Measurements from ENCODE around the gene CCDC69.

CCDC69 gene

GRCh38 chr5:151138114-151138513, 85.8 kb downstream of the CCDC69 start:
- DNase-seq: no peak

DNA sequence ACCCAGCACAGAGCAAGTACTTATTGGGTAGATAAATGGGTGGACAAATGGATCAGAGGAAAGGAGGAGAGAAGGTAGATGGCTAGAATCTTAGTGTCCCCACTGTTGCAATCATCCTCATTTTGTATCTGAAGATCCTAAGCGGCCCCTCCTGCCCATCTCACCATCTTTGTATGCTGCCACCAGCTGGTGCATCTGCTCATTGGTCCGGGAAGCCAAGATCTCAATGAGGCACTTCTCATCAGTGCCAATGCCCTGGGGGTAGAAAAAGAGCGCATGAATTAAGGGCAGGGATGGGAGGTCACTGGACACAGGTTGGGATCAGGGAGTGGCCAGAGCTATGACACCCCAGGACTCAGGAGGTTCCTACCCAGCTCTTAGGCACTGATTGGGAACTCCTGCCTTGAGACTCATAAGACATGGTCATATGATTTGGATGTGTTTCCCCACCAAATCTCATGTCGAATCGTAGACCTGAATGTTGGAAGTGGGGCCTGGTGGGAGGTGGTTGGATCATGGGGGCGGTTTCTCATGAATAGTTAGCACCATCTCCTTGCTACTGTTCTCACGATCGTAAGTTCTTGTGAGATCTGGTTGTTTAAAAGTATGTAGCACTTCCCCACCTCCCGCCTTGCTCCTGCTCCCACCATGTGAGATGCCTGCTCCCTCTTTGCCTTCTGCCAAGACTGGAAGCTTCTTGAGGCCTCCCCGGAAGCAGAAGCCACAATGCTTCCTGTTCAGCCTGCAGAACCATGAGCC, 86.6 kb downstream of the CCDC69 start:
- no peak for DNase-seq

DNA sequence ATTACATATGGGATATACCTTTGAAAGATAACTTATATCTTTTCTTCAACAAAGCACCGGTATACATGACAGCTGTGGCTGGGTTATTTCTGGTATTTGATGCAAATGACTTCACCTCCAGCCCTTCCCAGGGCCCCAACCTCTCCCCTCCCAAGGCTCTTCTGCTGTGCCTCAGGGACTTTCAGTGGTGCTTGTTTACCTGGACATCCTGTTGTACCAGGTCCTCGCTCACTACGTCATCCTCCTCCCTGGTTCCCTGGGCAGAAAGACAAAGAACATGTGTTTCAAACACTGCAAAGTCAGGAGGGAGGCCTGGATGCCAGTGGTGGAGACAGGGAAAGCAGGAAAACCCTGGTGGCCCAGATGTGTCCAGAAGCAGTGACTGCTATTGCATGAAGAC, 89.7 kb downstream of the CCDC69 start:
- DNase-seq: no peak

DNA sequence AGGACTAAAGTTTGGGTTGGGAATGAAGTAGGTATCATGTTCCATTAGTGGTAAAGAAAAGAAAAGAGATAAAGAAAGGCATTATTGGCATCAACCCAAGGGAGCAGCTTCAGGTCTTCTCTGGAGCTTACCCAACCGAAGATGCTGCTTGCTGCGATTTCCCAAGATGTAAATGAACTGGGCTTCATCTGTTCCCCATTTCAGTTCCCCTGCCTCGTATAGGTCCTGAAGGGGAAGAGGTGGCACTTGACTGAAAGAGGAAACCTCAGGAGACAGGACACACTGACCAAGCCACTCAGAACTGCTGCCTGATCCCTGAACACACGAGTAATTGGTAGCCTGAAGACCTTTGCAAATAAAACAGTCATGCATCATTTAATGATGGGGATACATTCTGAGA, 90.9 kb downstream of the CCDC69 start:
- DNase-seq: no peak
